ENCODE data around the gene NPAT. TPM values are rescaled to one million over a fixed set of nuclear protein-coding genes. Genes with fewer than 3 reads are reported as not detected.

The NPAT gene
- polyA plus RNA-seq, 1 donor (not counting 4 experiments of a cell fraction or from before 2014, with no cell fraction given) = 8.0 TPM

DNA sequence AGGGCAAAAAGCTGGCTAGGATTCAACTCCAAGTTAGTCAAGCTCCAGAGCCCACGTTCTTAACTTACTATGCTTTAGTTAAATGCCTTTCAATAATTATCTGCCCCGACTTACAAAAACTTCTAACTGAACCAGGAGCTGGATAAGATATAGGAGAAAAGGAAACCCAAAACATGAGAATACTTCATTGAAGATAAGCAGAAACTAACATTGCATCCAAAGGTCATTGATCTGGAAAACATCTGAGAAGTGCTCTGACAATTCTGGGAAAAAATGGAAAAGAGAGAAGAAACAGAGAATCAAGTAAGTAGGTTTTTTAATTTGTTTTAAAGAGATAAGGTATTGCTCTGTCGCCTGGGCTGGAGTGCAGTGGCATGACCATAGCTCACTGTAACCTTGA lies 73.9 kb downstream of the NPAT start:
- no peak for TF ChIP-seq CTCF (optimal IDR thresholded peaks at IDR 0.05 in 1 of 3, IDR thresholded peaks at IDR 0.05 in 1 of 3, conservative IDR thresholded peaks at IDR 0.05 in 1 of 3; ENCODE audit: extremely low read depth in 1 of 3, insufficient read depth in 2 of 3, low read length in 3 of 3)
- no peak for TF ChIP-seq EZH2 (IDR thresholded peaks at IDR 0.05; ENCODE audit: low read length)
- H3K79me2 ChIP-seq (ENCODE audit: control insufficient read depth, insufficient read depth, low read length) = no peaks in the 10 kb centered on the region
- DNase-seq (ENCODE audit: low read depth, low spot score) = no peak
- H3K36me3 ChIP-seq (ENCODE audit: control insufficient read depth in 2 of 2, extremely low read depth in 1 of 2, insufficient read depth in 2 of 2, low read length in 2 of 2) = peaks cover 8 to 15% of the 10 kb centered on the region in 2 experiments
- H3K27me3 ChIP-seq (ENCODE audit: control insufficient read depth, extremely low read depth, insufficient read depth, low read length) = no peaks in the 10 kb centered on the region
- FAIRE-seq = no peak
- no peaks in the 10 kb centered on the region for H3K9me3 ChIP-seq (ENCODE audit: control insufficient read depth, low read depth, low read length)
- H3K4me3 ChIP-seq (ENCODE audit: control insufficient read depth in 2 of 3, extremely low read depth in 1 of 3, insufficient read depth in 2 of 3, low read depth in 1 of 3, low read length in 3 of 3) = no peak overlapping the region
- H4K20me1 ChIP-seq (ENCODE audit: control insufficient read depth, extremely low read depth, insufficient read depth, low read length) = no peaks in the 10 kb centered on the region
- no peaks in the 10 kb centered on the region for H3K4me1 ChIP-seq (ENCODE audit: control insufficient read depth, extremely low read depth, insufficient read depth, low read length)
- H2AFZ ChIP-seq (ENCODE audit: control insufficient read depth, low read length) = no peak overlapping the region
- H3K9ac ChIP-seq (ENCODE audit: control insufficient read depth, extremely low read depth, insufficient read depth, low read length) = no peak overlapping the region
- no peak overlapping the region for H3K4me2 ChIP-seq (ENCODE audit: control insufficient read depth, extremely low read depth, insufficient read depth, low read depth, low read length)
- H3K27ac ChIP-seq (ENCODE audit: control insufficient read depth, insufficient read depth, low read length) = no peak overlapping the region
- dilution Hi-C loops (cut with MboI; ENCODE audit: extremely low pct_ligation_motif_present, low sequenced_read_pairs) = no loop called here
- no peaks in the 10 kb centered on the region for H3K9me1 ChIP-seq (ENCODE audit: control insufficient read depth, extremely low read depth, insufficient read depth, low read length)

DNA sequence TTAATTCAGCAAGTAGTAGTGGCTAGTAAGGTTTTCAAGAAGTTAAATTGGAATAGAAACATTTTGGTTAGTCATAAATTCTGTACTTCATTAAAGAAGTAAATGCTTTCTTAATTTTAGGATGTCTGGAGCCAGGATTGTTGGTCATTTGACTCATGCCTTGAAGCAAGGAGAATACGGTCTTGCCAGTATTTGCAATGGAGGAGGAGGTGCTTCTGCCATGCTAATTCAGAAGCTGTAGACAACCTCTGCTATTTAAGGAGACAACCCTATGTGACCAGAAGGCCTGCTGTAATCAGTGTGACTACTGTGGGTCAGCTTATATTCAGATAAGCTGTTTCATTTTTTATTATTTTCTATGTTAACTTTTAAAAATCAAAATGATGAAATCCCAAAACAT lies 75.3 kb downstream of the NPAT start:
- H3K9ac ChIP-seq (ENCODE audit: control insufficient read depth, extremely low read depth, insufficient read depth, low read length) = no peak overlapping the region
- H2AFZ ChIP-seq (ENCODE audit: control insufficient read depth, low read length) = no peak overlapping the region
- TF ChIP-seq CTCF (optimal IDR thresholded peaks at IDR 0.05 in 1 of 3, IDR thresholded peaks at IDR 0.05 in 1 of 3, conservative IDR thresholded peaks at IDR 0.05 in 1 of 3; ENCODE audit: extremely low read depth in 1 of 3, insufficient read depth in 2 of 3, low read length in 3 of 3) (no peak), EZH2 (IDR thresholded peaks at IDR 0.05; ENCODE audit: low read length) (no peak)
- H3K79me2 ChIP-seq (ENCODE audit: control insufficient read depth, insufficient read depth, low read length) = no peaks in the 10 kb centered on the region
- no peak overlapping the region for H3K4me3 ChIP-seq (ENCODE audit: control insufficient read depth in 2 of 3, extremely low read depth in 1 of 3, insufficient read depth in 2 of 3, low read depth in 1 of 3, low read length in 3 of 3)
- H3K27me3 ChIP-seq (ENCODE audit: control insufficient read depth, extremely low read depth, insufficient read depth, low read length) = no peaks in the 10 kb centered on the region
- FAIRE-seq = no peak
- peaks cover 11 to 18% of the 10 kb centered on the region in 2 experiments for H3K36me3 ChIP-seq (ENCODE audit: control insufficient read depth in 2 of 2, extremely low read depth in 1 of 2, insufficient read depth in 2 of 2, low read length in 2 of 2)
- no peaks in the 10 kb centered on the region for H4K20me1 ChIP-seq (ENCODE audit: control insufficient read depth, extremely low read depth, insufficient read depth, low read length)
- H3K9me3 ChIP-seq (ENCODE audit: control insufficient read depth, low read depth, low read length) = no peaks in the 10 kb centered on the region
- dilution Hi-C loops (cut with MboI; ENCODE audit: extremely low pct_ligation_motif_present, low sequenced_read_pairs) = no loop called here
- H3K4me2 ChIP-seq (ENCODE audit: control insufficient read depth, extremely low read depth, insufficient read depth, low read depth, low read length) = no peak overlapping the region
- no peaks in the 10 kb centered on the region for H3K9me1 ChIP-seq (ENCODE audit: control insufficient read depth, extremely low read depth, insufficient read depth, low read length)
- DNase-seq (ENCODE audit: low read depth, low spot score) = no peak
- no peaks in the 10 kb centered on the region for H3K4me1 ChIP-seq (ENCODE audit: control insufficient read depth, extremely low read depth, insufficient read depth, low read length)
- H3K27ac ChIP-seq (ENCODE audit: control insufficient read depth, insufficient read depth, low read length) = no peak overlapping the region

Data from keratinocyte (primary cell).